Stimulated activated naive B cell treated with anti-CD40 and anti-IgM and Interleukin-4, amounts not matched to agents 10 μg/mL and 1 μg/mL and 100 μg/mL, for 72 hours (primary cell): ENCODE results near the gene MYO9B.

ENCODE experiments used
- ATAC-seq, 2 donors: fragments of 150-1000 bp; cut with Tn5 transposase; replicated peaks; 2 replicates each; pipeline ENCODE4 v1.10.0; 2021; ENCODE audit warnings: moderate library complexity in 1 of 2
- DNase-seq: peaks from one replicate; pipeline ENCODE4 v3.0.0; 2021
- H3K27ac Mint-ChIP-seq: one replicate; pipeline ENCODE4 v1.8.0; 2022; ENCODE audit warnings: mild to moderate bottlenecking, mixed read lengths
- H3K27me3 Mint-ChIP-seq, 2 donors: one replicate each; pipeline ENCODE4 v1.8.0; 2022; ENCODE audit warnings: mixed read lengths in 2 of 2
- H3K36me3 Mint-ChIP-seq, 2 donors: one replicate each; pipeline ENCODE4 v1.8.0; 2022; ENCODE audit warnings: mixed read lengths in 2 of 2, mild to moderate bottlenecking in 1 of 2
- H3K4me1 Mint-ChIP-seq, 2 donors: one replicate each; pipeline ENCODE4 v1.8.0; 2022; ENCODE audit warnings: mixed read lengths in 2 of 2, mild to moderate bottlenecking in 1 of 2
- H3K4me3 Mint-ChIP-seq, 2 donors: one replicate each; pipeline ENCODE4 v1.8.0; 2022; ENCODE audit warnings: mild to moderate bottlenecking in 2 of 2, mixed read lengths in 2 of 2, moderate library complexity in 1 of 2
- H3K9me3 Mint-ChIP-seq, 2 donors: one replicate each; pipeline ENCODE4 v1.8.0; 2022; ENCODE audit warnings: mixed read lengths in 2 of 2, mild to moderate bottlenecking in 1 of 2

The MYO9B gene

DNA sequence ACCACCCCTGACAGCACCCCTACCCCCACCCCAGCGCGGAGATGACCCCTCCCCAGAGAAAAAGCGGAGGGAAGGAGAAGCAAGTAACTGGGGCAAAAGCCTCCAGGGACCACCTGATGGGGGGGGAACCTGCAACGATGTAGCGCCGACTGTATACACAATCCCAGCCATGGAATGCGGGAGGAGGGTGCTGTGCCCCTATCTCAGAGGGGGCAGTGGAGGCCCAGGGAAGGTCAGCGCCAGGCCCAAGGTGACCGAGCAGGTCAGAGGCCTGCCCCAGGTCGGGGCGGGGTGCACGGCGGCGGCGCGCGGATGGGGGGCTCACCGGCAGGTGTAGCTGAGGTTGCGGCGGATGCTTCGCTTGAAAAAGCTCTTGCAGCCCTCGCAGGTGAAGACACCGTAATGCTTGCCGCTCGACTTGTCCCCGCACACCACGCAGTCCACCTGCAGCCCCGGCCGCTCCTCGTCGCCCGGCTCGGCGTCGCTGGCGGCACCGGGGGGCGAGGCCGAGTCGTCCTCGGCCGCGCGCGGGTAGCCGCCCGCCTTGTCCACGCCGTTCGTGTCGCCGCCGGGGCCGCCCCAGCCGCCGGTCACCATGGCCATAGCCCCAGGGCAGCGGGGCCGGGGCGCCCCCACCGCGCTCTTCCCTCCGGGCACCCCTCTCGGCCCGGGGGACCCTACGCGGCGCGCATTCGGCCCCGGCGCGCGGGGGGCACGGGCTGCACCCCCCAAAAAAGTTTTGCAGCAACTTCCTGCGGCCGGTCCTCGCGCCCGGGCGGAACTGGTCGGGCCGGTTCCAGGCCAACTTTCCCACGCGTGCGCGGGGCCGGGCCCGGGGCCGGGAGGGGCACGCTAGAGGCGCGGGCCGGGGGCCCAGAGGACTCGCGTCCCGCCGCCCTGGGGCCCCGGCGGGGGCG, 169.3 kb downstream of the MYO9B start:
- Mint-ChIP-seq H3K4me1 (peaks cover 21 to 23% of the 10 kb centered on the region in 2 donors), H3K9me3 (no peaks in the 10 kb centered on the region), H3K4me3 (peak overlapping the region; percentile 71 to 84), H3K36me3 (peaks cover 0 to 5% of the 10 kb centered on the region in 2 donors), H3K27ac (peak overlapping the region; percentile 92), H3K27me3 (no peaks in the 10 kb centered on the region)
- ATAC-seq (peak in 1 of 2 donors; percentile 22), DNase-seq (no peak)

GRCh38 chr19:17245535-17245984, 170.0 kb downstream of the MYO9B start, which contains the start of gene NR2F6:
NR2F6 (minus strand) TSS chr19:17245919; CDS start chr19:17245220, 699 bp downstream.
- H3K9me3 Mint-ChIP-seq = no peaks in the 10 kb centered on the region

GRCh38 chr19:17246681-17247425, 171.3 kb downstream of the MYO9B start:
- DNase-seq = no peak
- H3K4me3 Mint-ChIP-seq = peak overlapping the region; percentile 98
- H3K9me3 Mint-ChIP-seq = no peaks in the 10 kb centered on the region
- H3K4me1 Mint-ChIP-seq = peaks cover 20 to 21% of the 10 kb centered on the region in 2 donors
- ATAC-seq = peak; percentile 10 to 20
- H3K27me3 Mint-ChIP-seq = no peaks in the 10 kb centered on the region
- peak overlapping the region; percentile 75 for H3K27ac Mint-ChIP-seq
- no peaks in the 10 kb centered on the region for H3K36me3 Mint-ChIP-seq

More at GRCh38 chr19:17245535-17245984, 170.0 kb downstream of the MYO9B start, which contains the start of gene NR2F6:
- ATAC-seq (peak in 1 of 2 donors; percentile 27), DNase-seq (no peak)
- H3K36me3 Mint-ChIP-seq = peaks cover 0 to 4% of the 10 kb centered on the region in 2 donors
- peaks cover 21 to 23% of the 10 kb centered on the region in 2 donors for H3K4me1 Mint-ChIP-seq
- peak within 1 kb of the TSS; percentile 99 for H3K27ac Mint-ChIP-seq
- H3K27me3 Mint-ChIP-seq = no peaks in the 10 kb centered on the region
- peak within 1 kb of the TSS; percentile 98 for H3K4me3 Mint-ChIP-seq

- no peak for ATAC-seq
- no peak overlapping the region for H3K27ac Mint-ChIP-seq
These were observed 172.6 kb downstream of the MYO9B start for GRCh38 chr19:17248011-17248776.

GRCh38 chr19:17249887-17250548, 174.4 kb downstream of the MYO9B start:
- no peak overlapping the region for H3K4me3 Mint-ChIP-seq
- ATAC-seq = no peak
- H3K4me1 Mint-ChIP-seq = peaks cover 8 to 15% of the 10 kb centered on the region in 2 donors
- no peak overlapping the region for H3K27ac Mint-ChIP-seq
- no peaks in the 10 kb centered on the region for H3K9me3 Mint-ChIP-seq
- no peaks in the 10 kb centered on the region for H3K36me3 Mint-ChIP-seq
- DNase-seq = no peak
- no peaks in the 10 kb centered on the region for H3K27me3 Mint-ChIP-seq

More at GRCh38 chr19:17248011-17248776, 172.6 kb downstream of the MYO9B start:
- H3K4me1 Mint-ChIP-seq = peaks cover 12 to 15% of the 10 kb centered on the region in 2 donors
- no peaks in the 10 kb centered on the region for H3K9me3 Mint-ChIP-seq
- no peaks in the 10 kb centered on the region for H3K27me3 Mint-ChIP-seq
- no peak for DNase-seq
- no peak overlapping the region for H3K4me3 Mint-ChIP-seq
- no peaks in the 10 kb centered on the region for H3K36me3 Mint-ChIP-seq

DNA sequence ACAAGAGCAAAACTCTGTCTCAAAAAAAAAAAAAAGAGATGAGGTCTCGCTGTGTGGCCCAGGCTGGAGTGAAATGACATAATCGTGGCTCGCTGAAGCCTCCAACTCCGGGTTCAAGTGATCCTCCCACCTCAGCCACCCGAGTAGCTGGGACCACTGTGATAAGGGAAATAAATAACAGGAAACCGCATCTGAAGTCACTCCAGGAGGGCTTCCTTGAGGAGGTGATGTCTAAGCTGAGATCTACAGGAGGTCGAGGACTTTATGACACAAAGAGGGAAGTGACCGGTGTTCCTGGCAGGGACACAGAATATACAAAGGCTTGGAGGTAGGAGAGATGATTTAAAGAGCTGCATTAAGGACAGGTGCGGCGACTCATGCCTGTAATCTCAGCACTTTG, 179.1 kb downstream of the MYO9B start:
- H3K9me3 Mint-ChIP-seq = peaks cover 3 to 4% of the 10 kb centered on the region in 2 donors
- no peaks in the 10 kb centered on the region for H3K36me3 Mint-ChIP-seq
- H3K4me3 Mint-ChIP-seq = no peak overlapping the region

GRCh38 chr19:17255150-17255621, 179.6 kb downstream of the MYO9B start:
- peaks cover 5 to 6% of the 10 kb centered on the region in 2 donors for H3K9me3 Mint-ChIP-seq
- H3K4me3 Mint-ChIP-seq = no peak overlapping the region
- no peaks in the 10 kb centered on the region for H3K4me1 Mint-ChIP-seq
- no peak overlapping the region for H3K27ac Mint-ChIP-seq
- ATAC-seq = no peak
- no peaks in the 10 kb centered on the region for H3K36me3 Mint-ChIP-seq
- no peak for DNase-seq
- no peaks in the 10 kb centered on the region for H3K27me3 Mint-ChIP-seq

More for the DNA sequence above, 179.1 kb downstream of the MYO9B start:
- ATAC-seq (no peak), DNase-seq (no peak)
- Mint-ChIP-seq H3K4me1 (no peaks in the 10 kb centered on the region), H3K27ac (no peak overlapping the region), H3K27me3 (no peaks in the 10 kb centered on the region)

DNA sequence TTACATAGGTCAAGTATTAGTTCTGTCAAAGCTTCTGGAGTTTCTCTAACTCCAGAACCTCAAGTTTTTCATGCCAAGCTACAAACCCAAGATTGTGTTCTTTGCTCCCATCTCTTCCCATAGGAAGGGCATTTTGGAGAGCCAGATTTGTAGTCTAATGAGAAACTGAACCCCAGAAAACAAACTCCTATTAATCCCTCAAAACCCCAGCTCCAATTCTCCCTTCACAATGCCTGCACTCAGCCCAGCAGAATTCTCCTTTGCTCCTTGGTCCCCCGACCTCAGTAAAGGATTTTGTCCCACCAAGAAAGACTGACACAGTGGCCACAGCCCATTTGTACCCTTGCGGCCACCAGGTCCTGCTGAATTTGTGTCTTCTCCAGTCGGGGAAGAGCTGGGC, 180.6 kb downstream of the MYO9B start:
- Mint-ChIP-seq H3K36me3 (peaks cover 3 to 5% of the 10 kb centered on the region in 2 donors), H3K27me3 (peaks cover 0 to 4% of the 10 kb centered on the region in 2 donors), H3K9me3 (peaks cover 8 to 10% of the 10 kb centered on the region in 2 donors), H3K4me1 (peaks cover 5 to 6% of the 10 kb centered on the region in 2 donors), H3K4me3 (no peak overlapping the region), H3K27ac (no peak overlapping the region)
- ATAC-seq (no peak), DNase-seq (no peak)

- Mint-ChIP-seq H3K4me3 (no peak overlapping the region), H3K27ac (no peak overlapping the region), H3K4me1 (peaks cover 5 to 6% of the 10 kb centered on the region in 2 donors), H3K27me3 (peaks cover 0 to 4% of the 10 kb centered on the region in 2 donors), H3K9me3 (peaks cover 8 to 10% of the 10 kb centered on the region in 2 donors), H3K36me3 (peaks cover 3 to 5% of the 10 kb centered on the region in 2 donors)
- ATAC-seq (no peak), DNase-seq (no peak)
These were observed 183.7 kb downstream of the MYO9B start for GRCh38 chr19:17259118-17259780.

- Mint-ChIP-seq H3K9me3 (peaks cover 8 to 10% of the 10 kb centered on the region in 2 donors), H3K4me1 (peaks cover 6 to 9% of the 10 kb centered on the region in 2 donors), H3K4me3 (no peak overlapping the region), H3K36me3 (peaks cover 3 to 5% of the 10 kb centered on the region in 2 donors), H3K27me3 (peaks cover 0 to 4% of the 10 kb centered on the region in 2 donors), H3K27ac (no peak overlapping the region)
- ATAC-seq (no peak), DNase-seq (no peak)
These were observed 184.4 kb downstream of the MYO9B start for GRCh38 chr19:17259934-17260333.

DNA sequence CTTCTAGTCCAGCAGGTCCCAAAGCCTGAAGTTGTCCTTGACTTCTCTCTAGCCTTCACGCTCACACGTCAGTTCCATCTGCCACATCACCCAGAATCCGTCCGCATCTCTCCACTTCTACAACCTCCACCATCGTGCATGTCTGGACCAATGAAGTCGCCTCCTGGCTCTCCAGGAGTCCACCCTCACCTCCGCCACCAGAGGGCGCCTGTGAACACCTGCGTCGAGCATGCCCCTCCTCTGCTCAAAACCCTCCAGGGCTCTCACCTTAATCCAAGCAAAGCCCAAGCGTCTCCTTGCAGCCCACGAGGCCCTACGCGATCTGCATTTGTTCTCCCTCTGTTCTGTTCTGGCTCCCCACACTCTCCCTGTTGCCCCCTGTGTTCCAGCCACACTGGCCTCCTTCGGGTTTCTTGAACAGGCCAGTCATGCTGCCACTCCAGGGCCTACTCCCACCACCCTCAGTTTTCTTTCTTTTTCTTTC, 185.3 kb downstream of the MYO9B start:
- peak; percentile 78 for DNase-seq
- peak; percentile 99 for ATAC-seq
- Mint-ChIP-seq H3K27me3 (peaks cover 0 to 4% of the 10 kb centered on the region in 2 donors), H3K36me3 (peaks cover 3 to 5% of the 10 kb centered on the region in 2 donors), H3K9me3 (peaks cover 8 to 10% of the 10 kb centered on the region in 2 donors), H3K27ac (no peak overlapping the region), H3K4me3 (no peak overlapping the region), H3K4me1 (peaks cover 6 to 9% of the 10 kb centered on the region in 2 donors)

- peaks cover 6 to 9% of the 10 kb centered on the region in 2 donors for H3K4me1 Mint-ChIP-seq
- peaks cover 0 to 4% of the 10 kb centered on the region in 2 donors for H3K27me3 Mint-ChIP-seq
- ATAC-seq (no peak), DNase-seq (no peak)
- no peak overlapping the region for H3K4me3 Mint-ChIP-seq
- peaks cover 3 to 5% of the 10 kb centered on the region in 2 donors for H3K36me3 Mint-ChIP-seq
- H3K9me3 Mint-ChIP-seq = peaks cover 8 to 10% of the 10 kb centered on the region in 2 donors
- H3K27ac Mint-ChIP-seq = no peak overlapping the region
These were observed 187.0 kb downstream of the MYO9B start for GRCh38 chr19:17262557-17262956.
